ENCODE measurements around the gene LIPK. TPM values are rescaled to one million over a fixed set of nuclear protein-coding genes. Genes with fewer than 3 reads are reported as not detected.
"Not testable (repeated sequence)": the region's sequence is repeated elsewhere in the genome, so short reads cannot be mapped to it uniquely, and the experiment has no call there.

The LIPK gene
- polyA plus RNA-seq, 1 experiment: not detected

DNA sequence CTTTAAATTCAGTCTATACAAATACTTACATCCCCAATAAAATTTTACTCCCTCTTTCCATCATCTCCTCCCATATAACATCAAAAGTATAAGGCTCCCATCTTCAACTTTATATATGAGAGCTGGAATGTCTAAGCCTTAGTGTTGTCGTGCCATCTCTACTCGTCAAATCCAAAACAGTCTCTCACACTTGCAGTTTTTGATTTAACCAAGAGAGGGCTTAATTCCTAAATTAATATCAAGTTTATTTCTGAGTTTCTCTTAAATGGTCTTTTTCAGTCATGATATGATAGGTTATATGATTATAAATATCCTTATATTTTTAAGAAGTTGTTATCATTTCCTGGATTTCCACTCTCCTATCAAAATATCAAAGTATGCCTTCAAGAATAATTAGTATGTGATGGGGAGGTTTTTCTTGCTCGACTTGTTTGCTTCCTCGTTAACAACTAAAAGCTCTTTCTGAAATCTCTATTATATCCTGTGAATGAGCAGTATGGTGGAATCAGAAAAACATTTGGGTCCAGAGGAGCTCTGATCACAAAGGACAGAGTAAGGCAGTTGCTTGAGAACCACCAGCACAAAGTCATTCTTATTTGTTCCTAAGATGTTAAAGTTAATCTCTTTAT is 12.5 kb upstream of the LIPK start:
- Histone ChIP-seq H3K4me3 (ENCODE audit: low read depth, low read length) (no peak overlapping the region), H3K9me3 (ENCODE audit: control insufficient read depth, insufficient read depth, low read length) (no peaks in the 10 kb centered on the region), H3K27ac (ENCODE audit: low read depth, low read length) (no peak overlapping the region), H3K27me3 (ENCODE audit: control insufficient read depth, insufficient read depth, low read length) (peaks cover 4% of the 10 kb centered on the region)
- POLR2A ChIA-PET: no interaction called here
- TF ChIP-seq CTCF (IDR thresholded peaks at IDR 0.05; ENCODE audit: low read depth, low read length): peak; percentile 25
- CTCF ChIA-PET: interaction anchor here (0.8 to 1.9 kb wide), 8 partner anchors 9 to 117 kb away, joined by 3 to 10 read pairs (median 4); partner anchors contain the start of gene RNLS
- no peak for DNase-seq (ENCODE audit: low read depth, low spot score)

DNA sequence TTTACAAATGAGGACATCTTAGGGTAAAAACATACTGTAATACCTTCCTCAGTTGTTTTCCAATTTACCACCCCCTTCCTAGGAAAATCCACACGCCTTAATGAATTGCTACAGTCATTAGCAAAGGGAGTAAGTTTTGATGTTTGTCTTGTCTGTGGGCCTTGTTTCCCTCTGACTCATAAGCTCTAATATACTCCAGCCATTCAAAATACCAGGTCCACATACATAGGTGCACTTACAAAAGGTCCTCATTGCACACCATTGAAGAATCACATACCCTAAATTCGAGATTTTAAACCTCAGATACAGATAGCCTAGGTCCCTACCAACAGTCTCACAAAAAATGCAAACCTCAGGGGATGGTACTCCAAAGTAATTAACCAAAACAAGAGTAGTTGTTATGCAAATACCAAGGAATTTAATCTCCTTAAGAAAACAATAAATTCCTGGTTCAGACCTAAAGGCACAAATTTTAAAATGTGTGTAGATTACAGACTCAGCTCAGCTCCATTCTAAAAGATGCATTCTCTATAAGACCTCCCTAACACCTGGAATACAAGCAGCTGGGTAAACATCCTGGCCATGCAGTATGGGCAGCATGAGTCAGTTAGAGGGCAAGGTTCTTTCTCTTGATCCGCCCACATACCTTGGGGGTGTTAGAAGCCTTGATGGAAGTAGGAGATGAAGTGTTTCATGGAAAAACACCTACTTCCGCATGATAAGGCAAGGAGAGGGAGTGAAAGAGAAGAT is 3.0 kb upstream of the LIPK start:
- DNase-seq (ENCODE audit: low read depth, low spot score): peak; percentile 2
- CTCF ChIA-PET: interaction anchor here (0.6 to 1.6 kb wide), 3 partner anchors 9 to 15 kb away, joined by 3 to 5 read pairs (median 3); no protein-coding TSS in a partner anchor

GRCh38 chr10:88707429-88708155 is 1.5 kb downstream of the LIPK start:
- TF ChIP-seq CTCF (IDR thresholded peaks at IDR 0.05; ENCODE audit: low read depth, low read length): no peak
- peak; percentile 6 for DNase-seq (ENCODE audit: low read depth, low spot score)
- Histone ChIP-seq H3K27ac (ENCODE audit: low read depth, low read length) (no peak overlapping the region), H3K4me3 (ENCODE audit: low read depth, low read length) (no peak overlapping the region), H3K27me3 (ENCODE audit: control insufficient read depth, insufficient read depth, low read length) (no peaks in the 10 kb centered on the region), H3K9me3 (ENCODE audit: control insufficient read depth, insufficient read depth, low read length) (no peaks in the 10 kb centered on the region)
- ChIA-PET CTCF (interaction anchor here (0.6 to 1.0 kb wide), 2 partner anchors 15 to 103 kb away, joined by 3 read pairs; no protein-coding TSS in a partner anchor), POLR2A (no interaction called here)

More for the DNA sequence above, 3.0 kb upstream of the LIPK start:
- Histone ChIP-seq H3K9me3 (ENCODE audit: control insufficient read depth, insufficient read depth, low read length) (no peaks in the 10 kb centered on the region), H3K4me3 (ENCODE audit: low read depth, low read length) (no peak overlapping the region), H3K27ac (ENCODE audit: low read depth, low read length) (no peak overlapping the region), H3K27me3 (ENCODE audit: control insufficient read depth, insufficient read depth, low read length) (no peaks in the 10 kb centered on the region)
- POLR2A ChIA-PET: no interaction called here
- no peak for TF ChIP-seq CTCF (IDR thresholded peaks at IDR 0.05; ENCODE audit: low read depth, low read length)

DNA sequence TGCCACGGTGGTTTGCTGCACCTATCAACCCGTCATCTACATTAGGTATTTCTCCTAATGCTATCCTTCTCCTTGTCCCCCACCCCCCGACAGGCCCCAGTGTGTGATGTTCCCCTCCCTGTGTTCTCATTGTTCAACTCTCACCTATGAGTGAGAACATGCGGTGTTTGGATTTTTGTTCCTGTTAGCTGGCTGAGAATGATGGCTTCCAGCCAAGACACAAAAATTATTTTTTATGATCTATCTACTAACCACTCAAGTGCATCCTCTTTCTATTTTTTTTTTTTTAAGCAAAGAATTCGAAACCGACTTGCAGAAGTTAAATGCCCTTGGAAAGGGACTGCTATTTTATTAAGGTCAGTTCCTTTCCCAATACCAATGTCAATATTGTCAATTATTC is 3.3 kb downstream of the LIPK start:
- H3K9me3 ChIP-seq (ENCODE audit: control insufficient read depth, insufficient read depth, low read length); CTCF ChIA-PET; POLR2A ChIA-PET; H3K4me3 ChIP-seq (ENCODE audit: low read depth, low read length); H3K27me3 ChIP-seq (ENCODE audit: control insufficient read depth, insufficient read depth, low read length); H3K27ac ChIP-seq (ENCODE audit: low read depth, low read length); DNase-seq (ENCODE audit: low read depth, low spot score): not testable (repeated sequence)

DNA sequence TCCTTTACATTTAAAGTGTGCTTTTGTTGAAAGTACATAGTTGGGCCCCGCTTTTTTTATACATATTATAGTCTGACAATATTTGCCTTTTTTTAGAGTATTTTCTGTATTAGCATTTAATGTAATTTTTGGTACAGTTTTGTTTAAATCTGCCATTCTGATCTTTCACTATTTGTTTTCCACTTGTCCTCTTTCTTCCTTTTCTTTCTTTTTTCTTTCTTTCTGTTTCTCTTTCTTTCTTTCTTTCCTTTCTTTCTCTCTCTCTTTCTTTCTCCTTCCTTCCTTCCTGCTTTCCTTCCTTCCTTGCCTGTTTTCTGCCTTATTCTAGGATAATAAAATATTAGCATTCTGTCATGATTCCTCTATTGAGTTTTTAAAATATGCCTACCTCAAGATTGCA is 9.5 kb downstream of the LIPK start:
- Histone ChIP-seq H3K9me3 (ENCODE audit: control insufficient read depth, insufficient read depth, low read length) (no peaks in the 10 kb centered on the region), H3K27me3 (ENCODE audit: control insufficient read depth, insufficient read depth, low read length) (no peaks in the 10 kb centered on the region), H3K4me3 (ENCODE audit: low read depth, low read length) (no peak overlapping the region), H3K27ac (ENCODE audit: low read depth, low read length) (no peak overlapping the region)
- ChIA-PET CTCF (no interaction called here), POLR2A (no interaction called here)
- TF ChIP-seq CTCF (IDR thresholded peaks at IDR 0.05; ENCODE audit: low read depth, low read length): no peak
- DNase-seq (ENCODE audit: low read depth, low spot score): no peak

All from AG04450 (cell line).